A549 (cell line): ENCODE data around the gene ANO7. TPM values are rescaled to one million over a fixed set of nuclear protein-coding genes. Genes with fewer than 3 reads are reported as not detected.

Source experiments
- ATAC-seq, 2 experiments: fragments of 200-7000 bp in 1 of 2; fragments of >200 bp in 1 of 2; cut with Nextera tagmentation in 1 of 2; cut with Tn5 transposase in 1 of 2; 3 replicates each; pipeline versions ENCODE4 v1.8.0 to v1.9.1; 2018 to 2020; ENCODE audit warnings: mild to moderate bottlenecking in 1 of 2, moderate library complexity in 1 of 2
- CTCF ChIA-PET: fragments of 300-600 bp; sonication (Branson Sonifier 250); formaldehyde crosslinking; extraction: SDS; loops from one replicate; lab custom pipeline; 2021; ENCODE audit warnings: antibody characterized with exemption, inconsistent platforms; lab: Yijun Ruan, JAX
- POLR2A ChIA-PET: fragments of 350-600 bp; formaldehyde crosslinking; extraction: SDS; loops from one replicate; lab custom pipeline; 2021; ENCODE audit warnings: antibody characterized with exemption, inconsistent platforms; lab: Yijun Ruan, JAX
- DNase-seq, 2 experiments: peaks; one replicate each; pipeline versions ENCODE4 v3.0.0 to v3.0.0-alpha.2; 2011 to 2016; ENCODE audit warnings: low read depth in 1 of 2, low spot score in 1 of 2
- FAIRE-seq: peaks from 2 replicates; lab custom pipeline; 2011; peaks lifted over from hg19 to GRCh38; lab: Jason Lieb, UNC
- H3K27ac ChIP-seq, 2 experiments: fragments of >200 bp; sonication (Bioruptor Twin); formaldehyde crosslinking; 3 replicates each; pipeline ENCODE4 v1.5.1; 2016 to 2017
- H3K4me1 ChIP-seq: fragments of >200 bp; sonication (Bioruptor Twin); formaldehyde crosslinking; 3 replicates; pipeline ENCODE4 v1.6.1; 2016
- H3K4me2 ChIP-seq: fragments of >200 bp; sonication (Bioruptor Twin); formaldehyde crosslinking; 3 replicates; pipeline ENCODE4 v1.6.1; 2016
- H3K4me3 ChIP-seq: fragments of >200 bp; sonication (Bioruptor Twin); formaldehyde crosslinking; 3 replicates; pipeline ENCODE4 v1.5.1; 2016
- H3K9me3 ChIP-seq: fragments of >200 bp; sonication (Bioruptor Twin); formaldehyde crosslinking; 3 replicates; pipeline ENCODE4 v1.6.1; 2016
- BHLHE40 ChIP-seq: IDR thresholded peaks from 2 replicates; pipeline ENCODE4 v1.6.1; 2012; ENCODE audit warnings: low read depth, low read length, inconsistent platforms
- CBX8 ChIP-seq: fragments of 200-600 bp; sonication (generic); IDR thresholded peaks from 2 replicates; pipeline ENCODE4 v1.6.1; 2016
- CHD4 ChIP-seq: fragments of 200-600 bp; sonication (generic); IDR thresholded peaks from 2 replicates; pipeline ENCODE4 v1.6.1; 2016; ENCODE audit warnings: antibody characterized with exemption, mild to moderate bottlenecking, borderline replicate concordance
- EHMT2 ChIP-seq: fragments of 200-600 bp; sonication (generic); IDR thresholded peaks from 2 replicates; pipeline ENCODE4 v1.6.1; 2016; ENCODE audit warnings: antibody characterized with exemption, low read depth, mild to moderate bottlenecking, moderate library complexity
- EP300 ChIP-seq, 2 experiments: fragments of >200 bp; sonication (Bioruptor Twin); formaldehyde crosslinking; IDR thresholded peaks; 2 replicates in 1 of 2; 3 replicates in 1 of 2; pipeline ENCODE4 v1.6.1; 2016 to 2017
- ESRRA ChIP-seq: fragments of 150-350 bp; IDR thresholded peaks from 2 replicates; pipeline ENCODE4 v1.6.1; 2014; ENCODE audit warnings: mild to moderate bottlenecking, low read length, borderline replicate concordance
- FOSL2 ChIP-seq, 2 experiments: fragments of 450-650 bp in 1 of 2; fragments of >200 bp in 1 of 2; sonication (Bioruptor Twin) in 1 of 2; formaldehyde crosslinking; IDR thresholded peaks; 2 replicates each; pipeline versions ENCODE4 v1.5.0 to v1.6.1; 2016 to 2020; ENCODE audit warnings: mild to moderate bottlenecking in 1 of 2, moderate library complexity in 1 of 2
- GATA3 ChIP-seq: IDR thresholded peaks from 2 replicates; pipeline ENCODE4 v1.6.1; 2012; ENCODE audit warnings: borderline replicate concordance
- HDAC2 ChIP-seq: fragments of 200-600 bp; sonication (generic); IDR thresholded peaks from 2 replicates; pipeline ENCODE4 v1.6.1; 2016
- HOXA7 ChIP-seq: fragments of 250-450 bp; sonication (Bioruptor Pico); IDR thresholded peaks from 2 replicates; pipeline ENCODE4 v1.5.0; 2020; ENCODE audit warnings: mild to moderate bottlenecking, moderate library complexity
- JUN ChIP-seq, 2 experiments: fragments of >200 bp; sonication (Bioruptor Twin); formaldehyde crosslinking; IDR thresholded peaks; 2 replicates in 1 of 2; 3 replicates in 1 of 2; pipeline ENCODE4 v1.6.1; 2016 to 2017
- MAFK ChIP-seq: fragments of 450-650 bp; IDR thresholded peaks from 2 replicates; pipeline ENCODE4 v1.6.1; 2014; ENCODE audit not compliant: partially characterized antibody
- NPAS2 ChIP-seq: fragments of 250-450 bp; sonication (Bioruptor Pico); IDR thresholded peaks from 2 replicates; pipeline ENCODE4 v1.8.0; 2022; ENCODE audit warnings: mild to moderate bottlenecking, moderate library complexity, borderline replicate concordance
- POLR2AphosphoS2 ChIP-seq: conservative IDR thresholded peaks from 2 replicates; pipeline ENCODE4 v1.6.1; 2012; ENCODE audit warnings: low read length, improper control_type of control experiment, inconsistent platforms
- RAD21 ChIP-seq, 2 experiments: fragments of >200 bp in 1 of 2; sonication (Bioruptor Twin) in 1 of 2; formaldehyde crosslinking in 1 of 2; IDR thresholded peaks in 1 of 2; conservative IDR thresholded peaks in 1 of 2; 2 replicates in 1 of 2; 3 replicates in 1 of 2; pipeline ENCODE4 v1.6.1; 2012 to 2018; ENCODE audit warnings: inconsistent platforms in 1 of 2
- RCOR1 ChIP-seq: fragments of 150-350 bp; IDR thresholded peaks from 2 replicates; pipeline ENCODE4 v1.6.1; 2014; ENCODE audit warnings: antibody characterized with exemption, low read length, low read depth
- RFX5 ChIP-seq: fragments of 450-650 bp; IDR thresholded peaks from 2 replicates; pipeline ENCODE4 v1.7.1; 2014; ENCODE audit warnings: antibody characterized with exemption, mild to moderate bottlenecking, moderate library complexity
- RNF2 ChIP-seq: fragments of 200-600 bp; sonication (generic); IDR thresholded peaks from 2 replicates; pipeline ENCODE4 v1.6.1; 2016; ENCODE audit warnings: low read depth, mild to moderate bottlenecking, antibody characterized with exemption, moderate library complexity, borderline replicate concordance
- SREBF2 ChIP-seq: fragments of 450-650 bp; IDR thresholded peaks from 2 replicates; pipeline ENCODE4 v1.6.1; 2014; ENCODE audit warnings: mild to moderate bottlenecking, moderate library complexity
- TFCP2L1 ChIP-seq: fragments of 250-450 bp; sonication (Bioruptor Pico); IDR thresholded peaks from 2 replicates; pipeline ENCODE4 v1.5.0; 2021; ENCODE audit warnings: mild to moderate bottlenecking
- ZC3H11A ChIP-seq: fragments of 450-650 bp; IDR thresholded peaks from 2 replicates; pipeline ENCODE4 v1.6.1; 2014; ENCODE audit warnings: antibody characterized with exemption, mild to moderate bottlenecking
- ZFP36 ChIP-seq: fragments of 450-650 bp; IDR thresholded peaks from 2 replicates; pipeline ENCODE4 v1.6.1; 2014; ENCODE audit warnings: borderline replicate concordance; ENCODE audit not compliant: partially characterized antibody
- ZSCAN20 ChIP-seq: fragments of 250-450 bp; sonication (Bioruptor Pico); IDR thresholded peaks from 2 replicates; pipeline ENCODE4 v1.8.0; 2022; ENCODE audit warnings: mild to moderate bottlenecking, moderate library complexity
- WGBS: methylation state at CpG from one replicate; pipeline ENCODE4 v1.1.6; 2017; ENCODE audit errors: missing lambda C conversion rate; 5-methylcytosine and 5-hydroxymethylcytosine counted together
- polyA plus RNA-seq, 4 experiments: library from polyadenylated mRNA; depleted of rRNA in 3 of 4; stranded (reverse); fragments of >200 nt; fragmentation: RNase III in 1 of 4; extraction: RNeasy Plus Mini Kit Qiagen cat#74134 plus additional on column Dnase treatment in 1 of 4; gene quantifications; 2 replicates in 3 of 4; 3 replicates in 1 of 4; pipeline ENCODE4 v1.2.3, GENCODE V29; 2011 to 2017
- TF ChIP-seq, protein P1 (sequence below): IDR thresholded peaks from 2 replicates; pipeline ENCODE4 v1.6.1; 2012; ENCODE audit warnings: low read depth, borderline replicate concordance
- TF ChIP-seq, protein P2 (sequence below): IDR thresholded peaks from 2 replicates; pipeline ENCODE4 v1.6.1; 2012

The ANO7 gene
- polyA plus RNA-seq, 2 of the 4 experiments (the other 2 are of a cell fraction), result 0.92 to 2.7 TPM

- DNase-seq, result no peak
- 89% methylated on average over 8 of the region's 8 CpGs for WGBS
- CTCF ChIA-PET, result interaction anchor here (1.0 kb wide), 1 partner anchor 29 kb away, joined by 3 read pairs; no protein-coding TSS in a partner anchor
Observed at GRCh38 chr2:241227594-241227993, 39.1 kb downstream of the ANO7 start.

DNA sequence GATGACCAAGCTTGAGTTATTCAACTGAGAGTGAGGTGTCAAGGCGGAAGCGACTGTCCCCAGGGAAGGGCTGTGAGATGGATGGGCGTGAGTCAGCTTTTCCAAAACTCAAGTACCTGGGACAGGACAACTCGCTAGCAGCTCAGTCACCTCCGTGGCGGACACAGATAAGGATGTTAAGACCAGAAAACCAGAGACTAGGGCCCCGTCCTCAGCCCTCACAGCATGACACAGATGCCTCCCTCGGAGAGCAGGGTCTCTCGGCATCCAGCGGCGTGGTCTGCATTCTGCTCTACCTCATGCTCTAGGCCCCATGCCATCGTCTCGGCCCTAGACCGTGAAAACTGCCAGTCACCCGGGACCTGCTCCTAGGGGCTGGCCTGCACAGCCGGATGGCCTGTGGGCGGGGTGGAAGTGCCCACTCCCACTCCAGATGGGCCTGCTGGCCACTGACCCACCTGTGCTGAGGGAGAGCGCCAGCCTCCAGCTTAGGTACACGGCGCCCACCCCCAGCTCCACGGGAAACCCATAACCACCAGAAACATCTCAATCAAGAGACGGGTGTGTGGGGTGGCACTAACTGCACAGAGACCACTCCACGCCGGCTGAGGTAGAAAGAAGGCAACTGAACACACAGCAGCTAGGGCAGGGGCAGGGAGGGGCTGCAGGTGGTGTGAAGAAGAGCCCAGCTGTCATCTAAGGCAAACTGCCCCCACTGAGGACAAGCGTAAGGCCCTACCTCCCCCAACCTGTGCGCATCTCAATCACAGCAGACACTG is 39.8 kb downstream of the ANO7 start:
- TF ChIP-seq, protein P1, sequence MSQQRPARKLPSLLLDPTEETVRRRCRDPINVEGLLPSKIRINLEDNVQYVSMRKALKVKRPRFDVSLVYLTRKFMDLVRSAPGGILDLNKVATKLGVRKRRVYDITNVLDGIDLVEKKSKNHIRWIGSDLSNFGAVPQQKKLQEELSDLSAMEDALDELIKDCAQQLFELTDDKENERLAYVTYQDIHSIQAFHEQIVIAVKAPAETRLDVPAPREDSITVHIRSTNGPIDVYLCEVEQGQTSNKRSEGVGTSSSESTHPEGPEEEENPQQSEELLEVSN, result no peak
- TF ChIP-seq NPAS2 (CRISPR knock-in tag), result no peak
- no peak for TF ChIP-seq TFCP2L1 (CRISPR knock-in tag)
- no peak for TF ChIP-seq CBX8
- no peak for TF ChIP-seq HOXA7 (CRISPR knock-in tag)
- TF ChIP-seq ZC3H11A, result no peak
- TF ChIP-seq ZFP36, result no peak
- no peak for TF ChIP-seq RFX5
- no peak for TF ChIP-seq RCOR1
- no peak for TF ChIP-seq JUN (IDR thresholded peaks at IDR 0.05)
- TF ChIP-seq EHMT2, result no peak
- TF ChIP-seq RAD21 (conservative IDR thresholded peaks at IDR 0.05 in 1 of 2, IDR thresholded peaks at IDR 0.05 in 1 of 2), result no peak
- TF ChIP-seq, protein P2, sequence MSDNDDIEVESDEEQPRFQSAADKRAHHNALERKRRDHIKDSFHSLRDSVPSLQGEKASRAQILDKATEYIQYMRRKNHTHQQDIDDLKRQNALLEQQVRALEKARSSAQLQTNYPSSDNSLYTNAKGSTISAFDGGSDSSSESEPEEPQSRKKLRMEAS, result no peak
- no peak for ATAC-seq
- no peak overlapping the region for H3K4me2 ChIP-seq
- POLR2A ChIA-PET, result no interaction called here
- DNase-seq, result no peak
- WGBS, result 92% methylated on average over 21 of the region's 26 CpGs
- H3K4me1 ChIP-seq, result no peaks in the 10 kb centered on the region
- H3K4me3 ChIP-seq, result no peak overlapping the region
- CTCF ChIA-PET, result interaction anchor here (1.0 to 1.1 kb wide), 2 partner anchors 29 to 377 kb away, joined by 3 to 5 read pairs; no protein-coding TSS in a partner anchor
- H3K9me3 ChIP-seq, result no peaks in the 10 kb centered on the region
- H3K27ac ChIP-seq, result no peak overlapping the region
- FAIRE-seq, result no peak

More at GRCh38 chr2:241227594-241227993, 39.1 kb downstream of the ANO7 start:
- no peak for FAIRE-seq
- POLR2A ChIA-PET, result no interaction called here
- no peak overlapping the region for H3K4me3 ChIP-seq
- no peak overlapping the region for H3K4me2 ChIP-seq
- no peak overlapping the region for H3K27ac ChIP-seq
- TF ChIP-seq ESRRA (no peak), FOSL2 (IDR thresholded peaks at IDR 0.05) (no peak), FOSL2 (CRISPR knock-in tag; IDR thresholded peaks at IDR 0.05) (no peak), CBX8 (no peak), BHLHE40 (no peak), GATA3 (no peak)
- TF ChIP-seq, all 56 proteins: peak for 0
- H3K9me3 ChIP-seq, result no peaks in the 10 kb centered on the region
- no peak for ATAC-seq
- H3K4me1 ChIP-seq, result no peaks in the 10 kb centered on the region

DNA sequence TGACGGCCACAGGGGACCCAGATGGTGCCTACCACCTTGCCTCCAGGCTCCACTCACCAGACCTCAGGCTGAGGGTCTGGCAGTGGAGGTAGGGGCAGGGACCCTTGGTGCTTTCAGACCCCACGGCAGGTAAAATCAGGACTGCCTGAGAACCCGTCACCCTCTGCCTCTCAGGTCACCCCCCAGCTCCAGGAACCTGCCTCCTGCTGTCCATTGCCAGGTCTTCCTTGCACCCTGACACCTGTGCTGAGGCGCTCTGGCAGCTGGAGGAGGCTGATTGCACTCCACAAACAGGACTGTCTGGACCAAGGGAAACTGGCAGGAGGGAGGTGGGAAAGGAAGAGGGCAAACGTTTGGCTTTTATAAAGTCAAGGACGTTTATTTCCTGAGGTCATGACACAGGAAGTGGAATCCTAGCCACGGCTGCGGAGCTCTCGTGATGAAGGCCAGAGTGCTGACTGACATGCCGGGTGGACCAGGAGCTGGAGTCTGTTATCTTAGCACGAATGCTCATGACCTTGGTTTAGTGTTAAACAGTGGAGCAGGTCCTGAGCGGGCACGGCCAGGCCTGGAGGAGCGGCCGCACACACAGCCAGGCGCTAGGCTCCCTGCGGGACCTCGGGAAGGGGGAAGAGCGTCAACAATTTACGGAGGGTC is 40.5 kb downstream of the ANO7 start:
- ChIA-PET CTCF (interaction anchor here (1.1 kb wide), 1 partner anchor 378 kb away, joined by 5 read pairs; no protein-coding TSS in a partner anchor), POLR2A (no interaction called here)
- ATAC-seq, result no peak
- WGBS, result 82% methylated on average over 20 of the region's 20 CpGs
- no peak overlapping the region for H3K4me2 ChIP-seq
- TF ChIP-seq SREBF2 (no peak), MAFK (no peak), BHLHE40 (no peak), ZFP36 (no peak), CHD4 (no peak), CBX8 (no peak), ZSCAN20 (no peak), HDAC2 (no peak), NPAS2 (CRISPR knock-in tag) (no peak), HOXA7 (CRISPR knock-in tag) (no peak), RNF2 (no peak), RAD21 (conservative IDR thresholded peaks at IDR 0.05 in 1 of 2, IDR thresholded peaks at IDR 0.05 in 1 of 2) (no peak), RFX5 (no peak), POLR2AphosphoS2 (no peak), EP300 (IDR thresholded peaks at IDR 0.05) (no peak)
- TF ChIP-seq, all 56 proteins: peak for 0
- H3K4me1 ChIP-seq, result no peaks in the 10 kb centered on the region
- no peak for FAIRE-seq
- no peak for DNase-seq
- no peak overlapping the region for H3K27ac ChIP-seq
- no peak overlapping the region for H3K4me3 ChIP-seq
- H3K9me3 ChIP-seq, result no peaks in the 10 kb centered on the region
